GM15510 (cell line): Measurements from ENCODE around the gene GATA3.

Experiments
- POLR2A ChIP-seq: IDR thresholded peaks from 3 replicates; pipeline ENCODE4 v1.6.1; 2011; ENCODE audit warnings: borderline replicate concordance; ENCODE audit not compliant: insufficient read length; ENCODE audit errors: extremely low read depth

GATA3 gene

GRCh38 chr10:8112230-8112905 lies 57.9 kb downstream of the GATA3 start:
- TF ChIP-seq POLR2A: no peak

GRCh38 chr10:8112942-8113442 lies 58.5 kb downstream of the GATA3 start:
- no peak for TF ChIP-seq POLR2A

GRCh38 chr10:8113616-8114015 lies 59.1 kb downstream of the GATA3 start:
- TF ChIP-seq POLR2A: no peak

- no peak for TF ChIP-seq POLR2A
These were observed 60.5 kb downstream of the GATA3 start for GRCh38 chr10:8114741-8115617.

GRCh38 chr10:8115618-8115980 lies 61.1 kb downstream of the GATA3 start:
- TF ChIP-seq POLR2A: no peak

- TF ChIP-seq POLR2A: no peak
These were observed 62.0 kb downstream of the GATA3 start for GRCh38 chr10:8116474-8116873.

GRCh38 chr10:8116926-8117493 lies 62.5 kb downstream of the GATA3 start:
- no peak for TF ChIP-seq POLR2A

- TF ChIP-seq POLR2A: no peak
These were observed 66.9 kb downstream of the GATA3 start for GRCh38 chr10:8121201-8121890.

- no peak for TF ChIP-seq POLR2A
These were observed 68.3 kb downstream of the GATA3 start for GRCh38 chr10:8122611-8123369.

- TF ChIP-seq POLR2A: no peak
These were observed 69.9 kb downstream of the GATA3 start for GRCh38 chr10:8124436-8124835.
